Esophagus muscularis mucosa (tissue), 4 donors: ENCODE results near the gene DIP2C. TPM values are rescaled to one million over a fixed set of nuclear protein-coding genes. Genes with fewer than 3 reads are reported as not detected.

Experiments
- DNase-seq: peaks from one replicate; pipeline ENCODE4 v3.0.0-alpha.2; 2017; ENCODE audit errors: extremely low spot score
- H3K27ac ChIP-seq, 4 donors: fragments of 200-600 bp; sonication (generic); replicated peaks in 1 of 4; 1 replicate in 3 of 4; 2 replicates in 1 of 4; pipeline ENCODE4 v1.5.1; 2016 to 2019; ENCODE audit warnings: mild to moderate bottlenecking in 1 of 4
- H3K27me3 ChIP-seq, 4 donors: fragments of 200-600 bp; sonication (generic); one replicate each; pipeline versions ENCODE4 v1.5.1 to v1.6.0; 2016 to 2019
- H3K36me3 ChIP-seq, 4 donors: fragments of 200-600 bp; sonication (generic); one replicate each; pipeline ENCODE4 v1.5.1; 2016 to 2019
- H3K4me1 ChIP-seq, 4 donors: fragments of 200-600 bp; sonication (generic); one replicate each; pipeline ENCODE4 v1.5.1; 2016 to 2019
- H3K4me3 ChIP-seq, 4 donors: fragments of 200-600 bp; sonication (generic); 1 replicate in 2 of 4; 2 replicates in 2 of 4; pipeline ENCODE4 v1.5.1; 2016 to 2019; ENCODE audit warnings: mild to moderate bottlenecking in 4 of 4, moderate library complexity in 1 of 4
- H3K9me3 ChIP-seq, 4 donors: fragments of 200-600 bp; sonication (generic); 1 replicate in 3 of 4; 2 replicates in 1 of 4; pipeline ENCODE4 v1.5.1; 2016 to 2019
- CTCF ChIP-seq, 3 experiments: fragments of 200-600 bp in 2 of 3; fragments of 450-650 bp in 1 of 3; sonication (generic) in 2 of 3; IDR thresholded peaks; one replicate each; pipeline ENCODE4 v1.5.1; 2017 to 2019; ENCODE audit warnings: antibody characterized with exemption in 3 of 3, mild to moderate bottlenecking in 2 of 3, moderate library complexity in 1 of 3
- EP300 ChIP-seq: sonication (generic); formaldehyde crosslinking; IDR thresholded peaks from one replicate; pipeline ENCODE4 v1.6.1; 2017; ENCODE audit warnings: antibody characterized with exemption
- POLR2A ChIP-seq: fragments of 450-650 bp; IDR thresholded peaks from one replicate; pipeline ENCODE4 v1.6.1; 2017; ENCODE audit warnings: antibody characterized with exemption, moderate library complexity, mild to moderate bottlenecking, low read depth
- POLR2AphosphoS5 ChIP-seq, 2 donors: sonication (generic); formaldehyde crosslinking; IDR thresholded peaks; one replicate each; pipeline ENCODE4 v1.6.1; 2017; ENCODE audit warnings: antibody characterized with exemption in 2 of 2
- WGBS: methylation state at CpG from one replicate; pipeline ENCODE4 v1.1.5; 2018; 5-methylcytosine and 5-hydroxymethylcytosine counted together
- intact Hi-C: fragments of 100-400 bp; cut with DNase I; formaldehyde crosslinking; loops from one replicate; pipeline ENCODE4 v1.15.1; 2023
- total RNA-seq, 4 donors: library from RNA; depleted of rRNA; stranded (reverse); fragments of >200 nt; gene quantifications; one replicate each; pipeline versions ENCODE4 v1.1.0 to v1.2.1, GENCODE V29; 2016

The DIP2C gene
- total RNA-seq, 4 donors from 2014 or later, result 38.6 to 66.4 (median 55.7) TPM

- no peak for DNase-seq
- no peak for TF ChIP-seq CTCF (IDR thresholded peaks at IDR 0.05)
- TF ChIP-seq EP300, result no peak
- TF ChIP-seq POLR2AphosphoS5 (IDR thresholded peaks at IDR 0.05), result no peak
- no peak for TF ChIP-seq POLR2A
- Histone ChIP-seq H3K4me3 (no peak overlapping the region), H3K9me3 (no peaks in the 10 kb centered on the region), H3K27ac (no peak overlapping the region), H3K27me3 (no peaks in the 10 kb centered on the region), H3K36me3 (peaks cover 0 to 6% (median 0%) of the 10 kb centered on the region in 4 donors), H3K4me1 (no peaks in the 10 kb centered on the region)
- intact Hi-C loops, result no loop called here
- WGBS, result 83% methylated on average over 12 of the region's 15 CpGs
Observed at GRCh38 chr10:260819-261429, 428.5 kb downstream of the DIP2C start.

GRCh38 chr10:251982-252582 lies 437.4 kb downstream of the DIP2C start:
- WGBS, result 89% methylated on average over 13 of the region's 13 CpGs
- TF ChIP-seq POLR2A (no peak), CTCF (IDR thresholded peaks at IDR 0.05) (no peak), POLR2AphosphoS5 (IDR thresholded peaks at IDR 0.05) (no peak), EP300 (no peak)
- no peaks in the 10 kb centered on the region for H3K4me1 ChIP-seq
- no peak for DNase-seq
- H3K4me3 ChIP-seq, result no peak overlapping the region
- H3K9me3 ChIP-seq, result no peaks in the 10 kb centered on the region
- intact Hi-C loops, result no loop called here
- peaks cover 30 to 91% (median 63%) of the 10 kb centered on the region in 4 donors for H3K36me3 ChIP-seq
- H3K27me3 ChIP-seq, result no peaks in the 10 kb centered on the region
- no peak overlapping the region for H3K27ac ChIP-seq

- H3K4me3 ChIP-seq, result no peak overlapping the region
- H3K27ac ChIP-seq, result no peak overlapping the region
- peaks cover 35 to 97% (median 72%) of the 10 kb centered on the region in 4 donors for H3K36me3 ChIP-seq
- no peaks in the 10 kb centered on the region for H3K9me3 ChIP-seq
- intact Hi-C loops, result no loop called here
- H3K4me1 ChIP-seq, result no peaks in the 10 kb centered on the region
- WGBS, result 94% methylated on average over 15 of the region's 15 CpGs
- H3K27me3 ChIP-seq, result no peaks in the 10 kb centered on the region
- TF ChIP-seq POLR2AphosphoS5 (IDR thresholded peaks at IDR 0.05), result no peak
- TF ChIP-seq EP300, result no peak
- TF ChIP-seq POLR2A, result no peak
- TF ChIP-seq CTCF (IDR thresholded peaks at IDR 0.05), result no peak
- DNase-seq, result no peak
Observed at GRCh38 chr10:248307-248706, 441.2 kb downstream of the DIP2C start.

GRCh38 chr10:247480-247879 lies 442.0 kb downstream of the DIP2C start:
- WGBS, result 89% methylated on average over 4 of the region's 4 CpGs
- H3K27me3 ChIP-seq, result no peaks in the 10 kb centered on the region
- intact Hi-C loops, result no loop called here
- H3K4me1 ChIP-seq, result no peaks in the 10 kb centered on the region
- peaks cover 35 to 96% (median 71%) of the 10 kb centered on the region in 4 donors for H3K36me3 ChIP-seq
- no peak for DNase-seq
- TF ChIP-seq EP300 (no peak), POLR2AphosphoS5 (IDR thresholded peaks at IDR 0.05) (no peak), POLR2A (no peak), CTCF (IDR thresholded peaks at IDR 0.05) (no peak)
- no peaks in the 10 kb centered on the region for H3K9me3 ChIP-seq
- H3K4me3 ChIP-seq, result no peak overlapping the region
- no peak overlapping the region for H3K27ac ChIP-seq
